Measurements from ENCODE around the gene WDR90.

WDR90 gene

GRCh38 chr16:645852-646678 lies 3.1 kb upstream of the WDR90 start:
- Histone ChIP-seq H3K36me3 (peaks cover 9% of the 10 kb centered on the region), H3K27me3 (ENCODE audit: insufficient read depth, low read depth, severe bottlenecking) (no peaks in the 10 kb centered on the region), H3K4me3 (ENCODE audit: low read depth, low read length) (no peak overlapping the region), H3K9me3 (ENCODE audit: severe bottlenecking) (no peaks in the 10 kb centered on the region), H3K27ac (no peak overlapping the region)
- DNase-seq: no peak
- TF ChIP-seq, protein P1, sequence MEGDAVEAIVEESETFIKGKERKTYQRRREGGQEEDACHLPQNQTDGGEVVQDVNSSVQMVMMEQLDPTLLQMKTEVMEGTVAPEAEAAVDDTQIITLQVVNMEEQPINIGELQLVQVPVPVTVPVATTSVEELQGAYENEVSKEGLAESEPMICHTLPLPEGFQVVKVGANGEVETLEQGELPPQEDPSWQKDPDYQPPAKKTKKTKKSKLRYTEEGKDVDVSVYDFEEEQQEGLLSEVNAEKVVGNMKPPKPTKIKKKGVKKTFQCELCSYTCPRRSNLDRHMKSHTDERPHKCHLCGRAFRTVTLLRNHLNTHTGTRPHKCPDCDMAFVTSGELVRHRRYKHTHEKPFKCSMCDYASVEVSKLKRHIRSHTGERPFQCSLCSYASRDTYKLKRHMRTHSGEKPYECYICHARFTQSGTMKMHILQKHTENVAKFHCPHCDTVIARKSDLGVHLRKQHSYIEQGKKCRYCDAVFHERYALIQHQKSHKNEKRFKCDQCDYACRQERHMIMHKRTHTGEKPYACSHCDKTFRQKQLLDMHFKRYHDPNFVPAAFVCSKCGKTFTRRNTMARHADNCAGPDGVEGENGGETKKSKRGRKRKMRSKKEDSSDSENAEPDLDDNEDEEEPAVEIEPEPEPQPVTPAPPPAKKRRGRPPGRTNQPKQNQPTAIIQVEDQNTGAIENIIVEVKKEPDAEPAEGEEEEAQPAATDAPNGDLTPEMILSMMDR (IDR thresholded peaks at IDR 0.05; ENCODE audit: low read depth, low read length): no peak

GRCh38 chr16:646679-647172 lies 2.4 kb upstream of the WDR90 start:
- Histone ChIP-seq H3K4me3 (ENCODE audit: low read depth, low read length) (no peak overlapping the region), H3K9me3 (ENCODE audit: severe bottlenecking) (no peaks in the 10 kb centered on the region), H3K36me3 (peaks cover 15% of the 10 kb centered on the region), H3K27me3 (ENCODE audit: insufficient read depth, low read depth, severe bottlenecking) (no peaks in the 10 kb centered on the region), H3K27ac (no peak overlapping the region)
- TF ChIP-seq, protein P1 (IDR thresholded peaks at IDR 0.05; ENCODE audit: low read depth, low read length): no peak
- no peak for DNase-seq

- no peak overlapping the region for H3K4me3 ChIP-seq (ENCODE audit: low read depth, low read length)
- TF ChIP-seq, protein P1 (IDR thresholded peaks at IDR 0.05; ENCODE audit: low read depth, low read length): no peak
- H3K27ac ChIP-seq: no peak overlapping the region
- H3K9me3 ChIP-seq (ENCODE audit: severe bottlenecking): no peaks in the 10 kb centered on the region
- no peak for DNase-seq
- peaks cover 21% of the 10 kb centered on the region for H3K36me3 ChIP-seq
- no peaks in the 10 kb centered on the region for H3K27me3 ChIP-seq (ENCODE audit: insufficient read depth, low read depth, severe bottlenecking)
These were observed 1.8 kb upstream of the WDR90 start for GRCh38 chr16:647173-647902.

DNA sequence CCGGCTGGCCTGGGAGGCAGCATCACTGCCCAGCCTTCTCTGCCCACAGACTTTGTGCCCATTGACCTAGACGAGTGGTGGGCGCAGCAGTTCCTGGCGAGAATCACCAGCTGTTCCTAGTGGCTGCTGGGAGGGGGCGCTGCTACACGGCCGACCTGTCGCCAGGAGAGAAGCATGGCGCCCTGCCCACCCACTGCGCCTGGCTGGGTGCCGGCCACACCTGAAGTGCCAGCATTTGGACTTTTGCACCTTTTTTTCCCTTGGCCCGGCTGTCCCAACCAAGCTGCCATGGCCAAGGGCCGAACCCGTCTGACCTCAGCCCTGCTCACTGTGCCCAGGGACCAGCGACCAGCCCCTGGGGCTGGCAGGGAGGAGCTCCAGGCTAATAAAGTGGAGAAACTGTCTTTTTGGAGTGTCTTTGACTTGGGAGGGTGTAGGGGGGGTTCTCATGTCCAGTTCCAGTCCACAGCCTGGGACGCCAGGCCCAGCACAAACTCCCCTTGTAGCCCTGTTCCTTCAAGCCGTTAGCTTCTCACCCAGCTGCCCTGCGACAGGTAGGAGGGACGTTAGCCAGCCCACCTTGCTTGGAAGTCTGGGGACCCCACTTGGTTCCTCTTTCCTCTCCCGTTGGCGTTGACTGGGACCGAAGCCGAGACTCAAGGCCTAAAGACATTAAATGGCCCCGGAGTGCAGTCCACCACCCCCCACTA lies 939 bp upstream of the WDR90 start:
- Histone ChIP-seq H3K36me3 (peaks cover 30% of the 10 kb centered on the region), H3K4me3 (ENCODE audit: low read depth, low read length) (peak overlapping the region; percentile 58), H3K27ac (peak overlapping the region; percentile 91), H3K27me3 (ENCODE audit: insufficient read depth, low read depth, severe bottlenecking) (no peaks in the 10 kb centered on the region), H3K9me3 (ENCODE audit: severe bottlenecking) (no peaks in the 10 kb centered on the region)
- TF ChIP-seq, protein P1 (IDR thresholded peaks at IDR 0.05; ENCODE audit: low read depth, low read length): peak; percentile 86
- peak; percentile 73 for DNase-seq

DNA sequence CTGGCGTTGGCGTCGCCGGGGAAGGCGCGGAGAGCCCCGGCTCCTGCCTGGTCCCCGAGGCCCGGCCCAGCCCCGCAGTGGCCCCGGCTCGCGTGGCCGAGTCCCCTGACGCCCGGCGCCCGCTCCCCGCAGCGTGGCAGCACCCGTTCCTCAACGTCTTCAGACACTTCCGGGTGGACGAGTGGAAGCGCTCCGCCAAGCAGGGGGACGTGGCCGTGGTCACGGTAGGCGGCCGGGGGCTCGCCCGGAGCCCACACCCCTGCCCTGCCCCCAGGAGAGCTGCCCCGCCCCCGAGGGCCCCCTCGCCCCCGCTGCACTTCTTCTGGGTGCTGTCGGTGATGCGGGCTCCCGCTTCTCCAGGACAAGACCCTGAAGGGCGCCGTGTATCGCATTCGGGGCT lies 466 bp downstream of the WDR90 start:
- peak overlapping the region; percentile 91 for H3K27ac ChIP-seq
- no peak for DNase-seq
- no peaks in the 10 kb centered on the region for H3K27me3 ChIP-seq (ENCODE audit: insufficient read depth, low read depth, severe bottlenecking)
- peaks cover 39% of the 10 kb centered on the region for H3K36me3 ChIP-seq
- peak overlapping the region; percentile 58 for H3K4me3 ChIP-seq (ENCODE audit: low read depth, low read length)
- no peaks in the 10 kb centered on the region for H3K9me3 ChIP-seq (ENCODE audit: severe bottlenecking)
- TF ChIP-seq, protein P1 (IDR thresholded peaks at IDR 0.05; ENCODE audit: low read depth, low read length): no peak
